Dermis lymphatic vessel endothelial cell (primary cell): ENCODE data around the gene MUC13. TPM values are rescaled to one million over a fixed set of nuclear protein-coding genes. Genes with fewer than 3 reads are reported as not detected.

ENCODE experiments used
- total RNA-seq: library from RNA; depleted of rRNA; stranded (reverse); fragments of >200 nt; gene quantifications from 2 replicates; pipeline ENCODE4 v1.2.1, GENCODE V29; 2014

MUC13 gene
- total RNA-seq, result not detected in 2 replicates

GRCh38 chr3:124934577-124934976 lies at the start of gene MUC13:
MUC13 (minus strand) TSS chr3:124934751; CDS start chr3:124934712, 39 bp downstream.

GRCh38 chr3:124887177-124887931 lies 47.2 kb downstream of the MUC13 start, which contains the start of gene ITGB5:
ITGB5 (minus strand) TSS chr3:124887365; CDS start chr3:124887000, 365 bp downstream.

Other genes starting within 250 kb of the MUC13 start
- 18.0 and 31.4 TPM in 2 replicates for gene UMPS, start 204.3 kb downstream of the MUC13 start, total RNA-seq
- 36.4 and 50.2 TPM in 2 replicates for gene ITGB5, start 47.4 kb downstream of the MUC13 start, total RNA-seq
- 18.0 and 20.5 TPM in 2 replicates for gene HEG1, start 121.2 kb upstream of the MUC13 start, total RNA-seq